Tibial nerve (tissue), 4 donors: ENCODE results near the gene ATP5ME. TPM values are rescaled to one million over a fixed set of nuclear protein-coding genes. Genes with fewer than 3 reads are reported as not detected.
A peak's percentile ranks its signal among the peaks of the same experiment; 100 is the strongest.

Experiments used
- DNase-seq, 2 donors: peaks; one replicate each; pipeline ENCODE4 v3.0.0-alpha.2; 2019; ENCODE audit warnings: low spot score in 2 of 2
- H3K27ac ChIP-seq, 4 donors: fragments of 200-600 bp; sonication (generic) in 3 of 4; one replicate each; pipeline ENCODE4 v1.5.1; 2017 to 2019; ENCODE audit warnings: mild to moderate bottlenecking in 1 of 4
- H3K27me3 ChIP-seq, 2 donors: fragments of 200-600 bp; sonication (generic) in 1 of 2; one replicate each; pipeline versions ENCODE4 v1.5.1 to v1.6.0; 2017 to 2019
- H3K36me3 ChIP-seq, 3 donors: fragments of 200-600 bp; sonication (generic); one replicate each; pipeline ENCODE4 v1.5.1; 2018 to 2019
- H3K4me1 ChIP-seq, 4 donors: fragments of 200-600 bp; sonication (generic) in 3 of 4; one replicate each; pipeline ENCODE4 v1.5.1; 2017 to 2019
- H3K4me3 ChIP-seq, 4 donors: fragments of 200-600 bp; sonication (generic) in 3 of 4; one replicate each; pipeline ENCODE4 v1.5.1; 2017 to 2019; ENCODE audit warnings: mild to moderate bottlenecking in 1 of 4, moderate library complexity in 1 of 4
- H3K9me3 ChIP-seq, 4 donors: fragments of 200-600 bp; sonication (generic) in 3 of 4; one replicate each; pipeline ENCODE4 v1.5.1; 2017 to 2019
- EP300 ChIP-seq, 2 donors: sonication (generic); formaldehyde crosslinking; IDR thresholded peaks; one replicate each; pipeline ENCODE4 v1.6.1; 2017; ENCODE audit warnings: antibody characterized with exemption in 2 of 2, mild to moderate bottlenecking in 1 of 2
- POLR2A ChIP-seq, 2 donors: fragments of 450-650 bp; IDR thresholded peaks; one replicate each; pipeline ENCODE4 v1.6.1; 2017; ENCODE audit warnings: antibody characterized with exemption in 2 of 2, mild to moderate bottlenecking in 2 of 2, moderate library complexity in 2 of 2
- WGBS, 2 donors: methylation state at CpG; one replicate each; pipeline ENCODE4 v1.1.5; 2018; 5-methylcytosine and 5-hydroxymethylcytosine counted together
- total RNA-seq, 4 donors: library from RNA; depleted of rRNA; stranded (reverse); fragments of >200 nt; gene quantifications; one replicate each; pipeline ENCODE4 v1.1.0, GENCODE V29; 2016
- TF ChIP-seq, protein P1 (sequence below), 5 experiments: fragments of 200-600 bp in 3 of 5; fragments of 450-650 bp in 2 of 5; sonication (generic) in 3 of 5; IDR thresholded peaks; one replicate each; pipeline ENCODE4 v1.5.1; 2016 to 2019; ENCODE audit warnings: antibody characterized with exemption in 5 of 5, mild to moderate bottlenecking in 3 of 5, moderate library complexity in 2 of 5

Gene ATP5ME
- total RNA-seq, 4 donors from 2014 or later = 50.0 to 219 (median 139) TPM

DNA sequence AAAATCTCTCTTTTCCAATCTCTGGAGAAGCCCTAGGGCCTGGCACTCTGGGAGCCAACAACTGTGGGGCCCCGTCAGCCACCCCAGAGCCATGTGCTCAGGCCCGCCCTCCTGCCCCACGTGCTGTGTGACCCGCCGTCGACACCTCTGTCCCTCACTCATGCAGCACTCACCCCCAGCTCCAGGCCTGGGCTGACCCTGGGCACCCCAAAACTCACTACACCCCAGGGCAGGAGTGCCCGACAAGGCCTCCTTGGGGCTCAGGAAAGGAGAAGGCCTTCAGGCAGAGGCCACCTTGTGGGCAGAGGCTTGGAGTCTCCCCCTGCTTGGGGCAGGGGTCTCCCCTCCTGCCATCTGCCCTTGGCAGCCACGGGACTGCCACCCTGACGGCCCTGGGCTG is 6.0 kb upstream of the ATP5ME start:
- Histone ChIP-seq H3K4me3 (no peak overlapping the region), H3K4me1 (peaks cover 0 to 45% (median 16%) of the 10 kb centered on the region in 4 donors), H3K9me3 (no peaks in the 10 kb centered on the region), H3K36me3 (no peaks in the 10 kb centered on the region), H3K27ac (peak overlapping the region in 1 of 4 donors; percentile 60), H3K27me3 (no peaks in the 10 kb centered on the region)
- TF ChIP-seq, protein P1, sequence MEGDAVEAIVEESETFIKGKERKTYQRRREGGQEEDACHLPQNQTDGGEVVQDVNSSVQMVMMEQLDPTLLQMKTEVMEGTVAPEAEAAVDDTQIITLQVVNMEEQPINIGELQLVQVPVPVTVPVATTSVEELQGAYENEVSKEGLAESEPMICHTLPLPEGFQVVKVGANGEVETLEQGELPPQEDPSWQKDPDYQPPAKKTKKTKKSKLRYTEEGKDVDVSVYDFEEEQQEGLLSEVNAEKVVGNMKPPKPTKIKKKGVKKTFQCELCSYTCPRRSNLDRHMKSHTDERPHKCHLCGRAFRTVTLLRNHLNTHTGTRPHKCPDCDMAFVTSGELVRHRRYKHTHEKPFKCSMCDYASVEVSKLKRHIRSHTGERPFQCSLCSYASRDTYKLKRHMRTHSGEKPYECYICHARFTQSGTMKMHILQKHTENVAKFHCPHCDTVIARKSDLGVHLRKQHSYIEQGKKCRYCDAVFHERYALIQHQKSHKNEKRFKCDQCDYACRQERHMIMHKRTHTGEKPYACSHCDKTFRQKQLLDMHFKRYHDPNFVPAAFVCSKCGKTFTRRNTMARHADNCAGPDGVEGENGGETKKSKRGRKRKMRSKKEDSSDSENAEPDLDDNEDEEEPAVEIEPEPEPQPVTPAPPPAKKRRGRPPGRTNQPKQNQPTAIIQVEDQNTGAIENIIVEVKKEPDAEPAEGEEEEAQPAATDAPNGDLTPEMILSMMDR (IDR thresholded peaks at IDR 0.05) = no peak
- no peak for TF ChIP-seq POLR2A (IDR thresholded peaks at IDR 0.05)
- TF ChIP-seq EP300 (IDR thresholded peaks at IDR 0.05) = no peak
- 77 to 83% methylated on average over 7 to 9 of the region's 9 CpGs for WGBS, 2 donors
- no peak for DNase-seq

DNA sequence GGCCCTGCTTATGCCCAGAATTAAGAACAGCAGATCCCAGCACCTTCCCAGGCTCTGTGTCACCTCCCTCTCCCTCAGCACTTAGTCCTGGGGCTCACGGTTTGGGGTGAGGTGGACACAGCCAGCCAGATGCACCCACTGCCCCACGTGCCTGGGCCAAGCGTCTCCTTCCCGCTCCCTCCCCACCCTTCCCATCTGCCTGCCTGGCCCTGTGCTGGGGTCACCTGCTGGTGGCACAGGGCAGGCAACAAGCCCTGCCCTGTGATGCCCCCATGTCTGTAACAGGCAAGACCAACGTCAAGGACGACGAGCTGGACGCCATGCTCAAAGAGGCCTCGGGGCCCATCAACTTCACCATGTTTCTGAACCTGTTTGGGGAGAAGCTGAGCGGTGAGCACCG is 5.6 kb upstream of the ATP5ME start:
- H3K4me3 ChIP-seq = no peak overlapping the region
- 67 to 75% methylated on average over 10 of the region's 11 CpGs for WGBS, 2 donors
- no peaks in the 10 kb centered on the region for H3K27me3 ChIP-seq

DNA sequence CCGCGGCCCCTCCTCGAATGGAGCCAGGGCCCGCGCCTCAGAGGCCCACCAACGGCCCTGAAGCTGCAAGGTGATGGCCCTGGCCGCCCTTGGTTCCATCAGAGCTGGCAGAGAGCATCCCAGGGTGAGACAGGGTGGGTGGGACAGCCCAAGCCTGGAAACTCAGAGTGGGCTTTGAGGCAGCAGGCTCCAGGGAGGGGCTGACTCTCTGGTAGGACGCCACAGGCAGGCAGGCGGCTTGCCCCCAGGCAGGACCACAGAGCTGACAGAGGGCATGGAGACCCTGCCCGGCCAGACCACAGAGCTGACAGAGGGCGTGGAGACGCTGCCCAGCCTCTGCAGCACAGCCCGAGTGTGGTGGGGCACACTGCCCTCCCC is 5.0 kb upstream of the ATP5ME start:
- TF ChIP-seq, protein P1 (IDR thresholded peaks at IDR 0.05) = no peak
- no peak for TF ChIP-seq EP300 (IDR thresholded peaks at IDR 0.05)
- no peak for TF ChIP-seq POLR2A (IDR thresholded peaks at IDR 0.05)
- H3K9me3 ChIP-seq = no peaks in the 10 kb centered on the region
- DNase-seq = no peak
- no peaks in the 10 kb centered on the region for H3K27me3 ChIP-seq
- H3K4me3 ChIP-seq = no peak overlapping the region
- WGBS, 2 donors = 72 to 86% methylated on average over 6 to 7 of the region's 13 CpGs
- H3K36me3 ChIP-seq = no peaks in the 10 kb centered on the region
- no peak overlapping the region for H3K27ac ChIP-seq
- peaks cover 0 to 46% (median 17%) of the 10 kb centered on the region in 4 donors for H3K4me1 ChIP-seq

More for the DNA sequence above, 5.6 kb upstream of the ATP5ME start:
- Histone ChIP-seq H3K4me1 (peaks cover 0 to 49% (median 17%) of the 10 kb centered on the region in 4 donors), H3K27ac (no peak overlapping the region), H3K36me3 (no peaks in the 10 kb centered on the region), H3K9me3 (no peaks in the 10 kb centered on the region)
- TF ChIP-seq EP300 (IDR thresholded peaks at IDR 0.05) = no peak
- TF ChIP-seq POLR2A (IDR thresholded peaks at IDR 0.05) = no peak
- TF ChIP-seq, protein P1 (IDR thresholded peaks at IDR 0.05) = no peak
- no peak for DNase-seq

DNA sequence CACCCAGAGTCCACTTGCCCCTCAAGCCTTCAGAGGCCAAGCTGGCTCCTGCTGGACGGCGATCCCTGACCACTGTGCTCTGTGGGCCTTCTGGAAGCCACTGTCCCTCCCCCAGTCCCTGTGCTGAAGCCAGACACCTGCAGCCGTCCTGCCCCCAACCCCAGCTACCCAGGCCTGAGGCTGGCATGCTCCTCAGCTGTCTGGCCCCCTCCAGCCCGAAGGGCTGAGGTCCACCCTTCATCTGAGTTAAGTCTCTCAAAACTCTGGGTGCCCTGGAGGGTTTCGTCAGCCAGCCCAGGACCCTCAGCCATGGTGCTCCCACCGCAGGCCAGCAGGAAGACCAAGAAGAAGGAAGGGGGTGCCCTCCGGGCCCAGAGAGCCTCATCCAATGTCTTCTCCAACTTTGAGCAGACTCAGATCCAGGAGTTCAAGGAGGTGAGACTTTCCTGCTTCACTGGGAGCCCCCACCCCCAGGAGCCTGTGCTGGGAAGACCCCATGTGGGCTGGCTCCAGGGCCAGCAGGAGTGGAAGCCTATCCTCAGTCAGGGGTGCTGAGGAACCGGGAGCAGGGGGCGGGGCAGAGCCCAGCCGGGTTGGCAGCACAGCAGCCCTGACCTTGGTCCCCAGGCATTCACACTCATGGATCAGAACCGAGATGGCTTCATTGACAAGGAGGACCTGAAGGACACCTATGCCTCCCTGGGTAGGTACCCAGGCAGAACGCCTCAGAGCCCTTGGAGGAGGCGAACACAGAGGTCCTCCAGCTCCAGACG is 4.4 kb upstream of the ATP5ME start:
- TF ChIP-seq EP300 (IDR thresholded peaks at IDR 0.05) (no peak), POLR2A (IDR thresholded peaks at IDR 0.05) (no peak)
- TF ChIP-seq, protein P1 (IDR thresholded peaks at IDR 0.05) = no peak
- no peak overlapping the region for H3K27ac ChIP-seq
- H3K4me1 ChIP-seq = peaks cover 0 to 43% (median 19%) of the 10 kb centered on the region in 4 donors
- DNase-seq = no peak
- no peaks in the 10 kb centered on the region for H3K9me3 ChIP-seq
- H3K4me3 ChIP-seq = no peak overlapping the region
- H3K36me3 ChIP-seq = no peaks in the 10 kb centered on the region
- no peaks in the 10 kb centered on the region for H3K27me3 ChIP-seq
- 67 to 71% methylated on average over 4 to 12 of the region's 14 CpGs for WGBS, 2 donors
